Measurements from ENCODE around the gene CCDC142. TPM values are rescaled to one million over a fixed set of nuclear protein-coding genes. Genes with fewer than 3 reads are reported as not detected.
"Not testable (repeated sequence)": the region's sequence is repeated elsewhere in the genome, so short reads cannot be mapped to it uniquely, and the experiment has no call there.

The CCDC142 gene
- total and polyA plus RNA-seq, 11 donors: 4.4 to 13.4 (median 6.4) TPM

DNA sequence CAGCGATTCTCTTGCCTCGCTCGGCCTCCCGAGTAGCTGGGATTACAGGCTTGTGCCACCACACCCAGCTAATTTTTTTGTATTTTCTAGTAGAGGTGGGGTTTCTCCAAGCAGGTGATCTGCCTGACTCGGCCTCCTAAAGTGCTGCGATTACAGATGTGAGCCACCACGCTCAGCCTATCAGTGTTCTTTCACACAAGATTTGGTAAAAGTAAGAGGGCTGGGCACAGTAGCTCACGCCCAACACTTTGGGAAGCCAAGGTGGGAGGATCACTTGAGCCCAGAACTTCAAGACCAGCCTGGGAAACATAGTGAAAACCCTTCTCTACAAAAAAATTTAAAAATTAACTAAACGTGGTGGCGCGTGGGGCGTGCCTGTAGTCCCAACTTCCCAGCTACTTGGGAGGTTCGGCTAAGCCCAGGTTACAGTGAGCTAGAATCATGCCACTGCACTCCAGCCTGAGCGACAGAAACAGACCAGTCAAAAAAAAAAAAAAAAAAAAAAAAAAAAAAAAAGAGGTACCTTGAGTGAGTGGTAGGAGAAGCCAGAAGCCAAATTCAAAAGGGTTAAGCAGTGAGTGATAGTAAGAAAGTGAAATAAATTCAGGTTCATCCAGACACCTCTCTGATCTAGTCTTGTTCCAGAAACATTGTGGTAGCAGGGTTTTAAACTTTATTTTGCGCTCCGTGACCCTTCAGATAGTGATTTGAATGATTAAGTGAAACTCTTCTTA lies 11.3 kb downstream of the CCDC142 start:
- TF ChIP-seq, protein P1, sequence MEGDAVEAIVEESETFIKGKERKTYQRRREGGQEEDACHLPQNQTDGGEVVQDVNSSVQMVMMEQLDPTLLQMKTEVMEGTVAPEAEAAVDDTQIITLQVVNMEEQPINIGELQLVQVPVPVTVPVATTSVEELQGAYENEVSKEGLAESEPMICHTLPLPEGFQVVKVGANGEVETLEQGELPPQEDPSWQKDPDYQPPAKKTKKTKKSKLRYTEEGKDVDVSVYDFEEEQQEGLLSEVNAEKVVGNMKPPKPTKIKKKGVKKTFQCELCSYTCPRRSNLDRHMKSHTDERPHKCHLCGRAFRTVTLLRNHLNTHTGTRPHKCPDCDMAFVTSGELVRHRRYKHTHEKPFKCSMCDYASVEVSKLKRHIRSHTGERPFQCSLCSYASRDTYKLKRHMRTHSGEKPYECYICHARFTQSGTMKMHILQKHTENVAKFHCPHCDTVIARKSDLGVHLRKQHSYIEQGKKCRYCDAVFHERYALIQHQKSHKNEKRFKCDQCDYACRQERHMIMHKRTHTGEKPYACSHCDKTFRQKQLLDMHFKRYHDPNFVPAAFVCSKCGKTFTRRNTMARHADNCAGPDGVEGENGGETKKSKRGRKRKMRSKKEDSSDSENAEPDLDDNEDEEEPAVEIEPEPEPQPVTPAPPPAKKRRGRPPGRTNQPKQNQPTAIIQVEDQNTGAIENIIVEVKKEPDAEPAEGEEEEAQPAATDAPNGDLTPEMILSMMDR (IDR thresholded peaks at IDR 0.05): no peak
- no peak for TF ChIP-seq POLR2A (IDR thresholded peaks at IDR 0.05)
- DNase-seq: no peak
- Histone ChIP-seq H3K27ac (peak overlapping the region; percentile 64 to 95 (median 89)), H3K4me1 (peaks cover 4 to 29% (median 21%) of the 10 kb centered on the region in 12 donors), H3K27me3 (no peaks in the 10 kb centered on the region), H3K4me3 (peak overlapping the region; percentile 49 to 93 (median 74)), H3K36me3 (peaks cover 0 to 23% (median 17%) of the 10 kb centered on the region in 9 donors), H3K9me3 (no peaks in the 10 kb centered on the region)
- intact Hi-C loops (cut with DNase I): no loop called here
- 61 to 64% (median 63%) methylated on average over 16 of the region's 16 CpGs for WGBS, 4 donors
- ATAC-seq: peak in 1 of 4 donors; percentile 1

DNA sequence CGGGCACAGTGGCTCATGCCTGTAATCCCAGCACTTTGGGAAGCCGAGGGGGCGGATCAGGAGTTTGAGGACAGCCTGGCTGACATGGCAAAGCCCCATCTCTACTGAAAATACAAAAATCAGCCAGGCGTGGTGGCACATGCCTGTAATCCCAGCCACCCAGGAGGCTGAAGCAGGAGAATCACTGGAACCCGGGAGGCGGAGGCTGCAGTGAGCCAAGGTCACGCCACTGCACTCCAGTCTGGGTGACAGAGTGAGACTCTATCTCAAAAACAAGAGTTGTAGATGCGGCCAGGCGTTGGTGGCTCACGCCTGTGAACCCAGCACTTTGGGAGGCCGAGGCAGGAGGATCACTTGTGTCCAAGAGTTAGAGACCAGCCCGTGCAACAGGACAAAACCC lies 12.1 kb downstream of the CCDC142 start:
- peaks cover 0 to 22% (median 14%) of the 10 kb centered on the region in 9 donors for H3K36me3 ChIP-seq
- intact Hi-C loops (cut with DNase I); DNase-seq; H3K27me3 ChIP-seq; H3K9me3 ChIP-seq; ATAC-seq; H3K4me3 ChIP-seq: not testable (repeated sequence)
- peak overlapping the region in 1 of 12 donors; percentile 91 for H3K27ac ChIP-seq
- 95 to 97% (median 95%) methylated on average over 12 of the region's 12 CpGs for WGBS, 4 donors
- H3K4me1 ChIP-seq: peaks cover 4 to 35% (median 26%) of the 10 kb centered on the region in 12 donors

DNA sequence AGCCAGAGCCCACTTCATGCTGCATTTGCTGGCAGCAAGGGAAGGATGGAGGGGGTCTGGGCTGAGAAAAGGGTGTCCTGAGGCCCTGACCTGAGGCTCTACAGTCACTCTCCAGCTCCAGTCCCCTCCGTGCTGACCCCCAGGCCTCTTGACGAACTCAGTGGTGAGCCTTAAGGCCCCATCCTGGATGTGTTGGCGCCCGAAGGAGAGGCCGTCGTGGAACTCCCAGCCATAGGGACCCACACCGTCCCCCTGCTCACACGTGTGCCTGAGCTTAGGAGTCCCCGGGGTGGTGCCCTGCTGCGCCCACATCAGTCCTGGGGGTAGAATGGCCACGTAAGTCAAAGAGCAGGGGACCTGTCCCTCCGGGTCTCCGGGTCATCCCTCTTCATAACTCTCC lies 18.4 kb downstream of the CCDC142 start:
- intact Hi-C loops (cut with DNase I): no loop called here
- Histone ChIP-seq H3K4me1 (peaks cover 5 to 23% (median 15%) of the 10 kb centered on the region in 12 donors), H3K27ac (peak overlapping the region in 10 of 12 donors; percentile 9 to 93 (median 89)), H3K4me3 (peak overlapping the region; percentile 61 to 99 (median 90)), H3K36me3 (peaks cover 0 to 24% (median 22%) of the 10 kb centered on the region in 9 donors), H3K9me3 (no peaks in the 10 kb centered on the region), H3K27me3 (no peaks in the 10 kb centered on the region)
- no peak for TF ChIP-seq POLR2A (IDR thresholded peaks at IDR 0.05)
- TF ChIP-seq, protein P1 (IDR thresholded peaks at IDR 0.05): no peak
- 4 to 8% (median 7%) methylated on average over 9 to 13 of the region's 13 CpGs for WGBS, 4 donors
- no peak for DNase-seq
- ATAC-seq: peak in 2 of 4 donors; percentile 1 to 5

DNA sequence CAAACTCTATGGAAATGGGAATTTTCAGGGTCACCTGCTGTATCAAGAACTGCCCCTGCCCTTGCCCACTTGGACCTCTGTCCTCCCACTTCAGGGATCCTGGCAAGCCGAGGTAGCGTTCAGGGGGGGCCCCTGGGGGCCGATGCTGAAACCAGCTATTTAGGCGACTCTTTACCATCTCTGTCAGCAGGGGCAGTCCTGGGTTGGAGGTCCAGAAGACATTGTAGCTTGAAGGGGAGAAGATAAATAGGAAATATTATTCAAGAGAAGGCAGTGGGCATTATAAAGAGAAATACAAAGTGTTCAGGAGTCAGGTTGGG lies 20.1 kb downstream of the CCDC142 start:
- Histone ChIP-seq H3K27ac (no peak overlapping the region), H3K36me3 (peaks cover 0 to 24% (median 22%) of the 10 kb centered on the region in 9 donors), H3K4me1 (peaks cover 5 to 32% (median 23%) of the 10 kb centered on the region in 12 donors), H3K9me3 (no peaks in the 10 kb centered on the region), H3K4me3 (no peak overlapping the region), H3K27me3 (no peaks in the 10 kb centered on the region)
- intact Hi-C loops (cut with DNase I): no loop called here
- ATAC-seq (no peak), DNase-seq (no peak)
- TF ChIP-seq, protein P1 (IDR thresholded peaks at IDR 0.05): no peak
- TF ChIP-seq POLR2A (IDR thresholded peaks at IDR 0.05): no peak
- 78 to 88% (median 82%) methylated on average over 4 of the region's 4 CpGs for WGBS, 4 donors

Data from heart left ventricle (tissue), 16 donors.